ENCODE measurements around the gene OTUB1. TPM values are rescaled to one million over a fixed set of nuclear protein-coding genes. Genes with fewer than 3 reads are reported as not detected.

OTUB1 gene
- total and polyA plus RNA-seq, 2 of the 4 experiments (the other 2 are of a cell fraction): 69.0 to 168 TPM

DNA sequence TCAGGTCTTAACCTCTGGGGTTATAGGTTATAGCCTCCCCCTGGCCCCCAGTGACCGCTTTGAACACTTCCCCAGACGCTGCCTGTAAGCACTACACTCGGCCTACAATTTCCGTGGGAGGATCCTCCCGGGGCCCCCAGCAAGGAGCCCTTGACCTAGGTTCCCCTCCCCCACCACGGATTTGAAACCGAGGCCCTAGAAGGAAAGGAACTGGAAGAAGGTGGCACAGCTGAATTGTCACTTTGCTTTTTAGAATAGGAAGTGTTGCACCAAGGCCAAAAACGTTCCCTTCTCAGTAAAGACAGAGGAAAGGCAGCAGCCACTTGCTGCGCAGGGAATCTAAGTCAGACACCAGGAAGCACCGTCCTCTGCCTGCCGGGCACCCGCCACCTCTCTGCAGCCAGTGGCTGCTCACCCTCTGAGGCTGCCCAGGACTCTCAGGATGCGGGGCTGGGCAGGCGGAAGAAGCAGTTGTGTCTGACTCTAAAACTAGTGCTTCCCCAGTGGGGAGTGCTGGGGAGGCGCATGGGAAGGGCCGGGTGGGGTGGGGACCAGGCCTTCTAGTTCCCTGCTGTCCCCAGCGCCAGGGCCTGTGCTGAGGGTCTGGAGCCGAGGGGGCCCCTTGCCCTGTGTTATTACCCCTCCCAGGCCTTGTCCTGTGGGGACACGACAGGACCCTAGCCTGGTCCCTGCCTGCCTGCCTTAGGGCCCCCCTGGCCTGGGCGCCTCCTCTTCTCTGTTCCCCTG is 41.6 kb downstream of the OTUB1 start:
- ATAC-seq (ENCODE audit: low read depth): no peak
- Histone ChIP-seq H2BK120ac (ENCODE audit: low read depth, low read length) (no peak overlapping the region), H3K4me2 (ENCODE audit: low read depth, low read length) (peak overlapping the region; percentile 44; the same call in 1 of the 2 replicates)

More for the DNA sequence above, 41.6 kb downstream of the OTUB1 start:
- dilution Hi-C loops (cut with HindIII; ENCODE audit: low sequenced_read_pairs, unreplicated experiment) (no loop called here), in situ Hi-C loops (cut with MboI; ENCODE audit: low sequenced_read_pairs) (no loop called here), intact Hi-C loops (cut with micrococcal nuclease) (no loop called here)
- H3K9ac ChIP-seq (ENCODE audit: low read depth, low read length): no peak overlapping the region
- no peak overlapping the region for H3K14ac ChIP-seq (replicated peaks; ENCODE audit: low read depth, low read length)
- peaks cover 3% of the 10 kb centered on the region; the same call in 1 of the 2 replicates for H3K9me1 ChIP-seq (ENCODE audit: insufficient read depth, low read length)
- H2BK15ac ChIP-seq (ENCODE audit: low read depth, low read length): no peak overlapping the region
- H3K36me3 ChIP-seq (ENCODE audit: control insufficient read depth, insufficient read depth, low read length): no peaks in the 10 kb centered on the region
- DNase-seq: no peak
- no peak overlapping the region for H3K4ac ChIP-seq (ENCODE audit: low read depth, low read length)
- no peak overlapping the region for H2AFZ ChIP-seq (replicated peaks; ENCODE audit: low read length, poor library complexity)
- WGBS, 2 experiments (ENCODE audit: extremely low coverage in 2 of 2, insufficient read length in 1 of 2): 86% methylated on average over 7 of the region's 20 CpGs; no CpG with 5 or more reads in 1 of the 2 experiments
- peaks cover 10% of the 10 kb centered on the region for H4K20me1 ChIP-seq (ENCODE audit: insufficient read depth, low read length)
- no peak overlapping the region for H3K27ac ChIP-seq (ENCODE audit: insufficient read depth, low read length)
- H3K56ac ChIP-seq (ENCODE audit: extremely low read depth, insufficient read depth, low read length): no peak overlapping the region
- no peak overlapping the region for H2BK20ac ChIP-seq (ENCODE audit: low read depth, low read length)
- TF ChIP-seq, protein P1, sequence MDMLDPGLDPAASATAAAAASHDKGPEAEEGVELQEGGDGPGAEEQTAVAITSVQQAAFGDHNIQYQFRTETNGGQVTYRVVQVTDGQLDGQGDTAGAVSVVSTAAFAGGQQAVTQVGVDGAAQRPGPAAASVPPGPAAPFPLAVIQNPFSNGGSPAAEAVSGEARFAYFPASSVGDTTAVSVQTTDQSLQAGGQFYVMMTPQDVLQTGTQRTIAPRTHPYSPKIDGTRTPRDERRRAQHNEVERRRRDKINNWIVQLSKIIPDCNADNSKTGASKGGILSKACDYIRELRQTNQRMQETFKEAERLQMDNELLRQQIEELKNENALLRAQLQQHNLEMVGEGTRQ (IDR thresholded peaks at IDR 0.05; ENCODE audit: low read depth, low read length): no peak
- TF ChIP-seq, protein P2, sequence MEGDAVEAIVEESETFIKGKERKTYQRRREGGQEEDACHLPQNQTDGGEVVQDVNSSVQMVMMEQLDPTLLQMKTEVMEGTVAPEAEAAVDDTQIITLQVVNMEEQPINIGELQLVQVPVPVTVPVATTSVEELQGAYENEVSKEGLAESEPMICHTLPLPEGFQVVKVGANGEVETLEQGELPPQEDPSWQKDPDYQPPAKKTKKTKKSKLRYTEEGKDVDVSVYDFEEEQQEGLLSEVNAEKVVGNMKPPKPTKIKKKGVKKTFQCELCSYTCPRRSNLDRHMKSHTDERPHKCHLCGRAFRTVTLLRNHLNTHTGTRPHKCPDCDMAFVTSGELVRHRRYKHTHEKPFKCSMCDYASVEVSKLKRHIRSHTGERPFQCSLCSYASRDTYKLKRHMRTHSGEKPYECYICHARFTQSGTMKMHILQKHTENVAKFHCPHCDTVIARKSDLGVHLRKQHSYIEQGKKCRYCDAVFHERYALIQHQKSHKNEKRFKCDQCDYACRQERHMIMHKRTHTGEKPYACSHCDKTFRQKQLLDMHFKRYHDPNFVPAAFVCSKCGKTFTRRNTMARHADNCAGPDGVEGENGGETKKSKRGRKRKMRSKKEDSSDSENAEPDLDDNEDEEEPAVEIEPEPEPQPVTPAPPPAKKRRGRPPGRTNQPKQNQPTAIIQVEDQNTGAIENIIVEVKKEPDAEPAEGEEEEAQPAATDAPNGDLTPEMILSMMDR (conservative IDR thresholded peaks at IDR 0.05; ENCODE audit: low read depth, low read length): no peak
- TF ChIP-seq RFX5 (IDR thresholded peaks at IDR 0.05; ENCODE audit: low read depth, low read length) (no peak), FOS (IDR thresholded peaks at IDR 0.05; ENCODE audit: low read depth, low read length) (no peak), SMC3 (IDR thresholded peaks at IDR 0.05; ENCODE audit: low read depth, low read length) (no peak), CHD1 (IDR thresholded peaks at IDR 0.05; ENCODE audit: low read depth, low read length) (no peak), MAZ (IDR thresholded peaks at IDR 0.05; ENCODE audit: borderline replicate concordance, low read depth, low read length) (no peak), MXI1 (IDR thresholded peaks at IDR 0.05; ENCODE audit: borderline replicate concordance, low read depth, low read length) (no peak), RCOR1 (IDR thresholded peaks at IDR 0.05; ENCODE audit: insufficient replicate concordance, low read length) (no peak), CEBPB (IDR thresholded peaks at IDR 0.05; ENCODE audit: low read depth, low read length) (no peak), NFE2L2 (IDR thresholded peaks at IDR 0.05; ENCODE audit: low read depth, low read length) (no peak), POLR2A (IDR thresholded peaks at IDR 0.05; ENCODE audit: low read depth, low read length) (no peak), MAFK (IDR thresholded peaks at IDR 0.05; ENCODE audit: low read depth, low read length) (no peak), BHLHE40 (IDR thresholded peaks at IDR 0.05; ENCODE audit: low read depth, low read length) (no peak), RAD21 (IDR thresholded peaks at IDR 0.05; ENCODE audit: low read length) (no peak)
- TF ChIP-seq, protein P3, sequence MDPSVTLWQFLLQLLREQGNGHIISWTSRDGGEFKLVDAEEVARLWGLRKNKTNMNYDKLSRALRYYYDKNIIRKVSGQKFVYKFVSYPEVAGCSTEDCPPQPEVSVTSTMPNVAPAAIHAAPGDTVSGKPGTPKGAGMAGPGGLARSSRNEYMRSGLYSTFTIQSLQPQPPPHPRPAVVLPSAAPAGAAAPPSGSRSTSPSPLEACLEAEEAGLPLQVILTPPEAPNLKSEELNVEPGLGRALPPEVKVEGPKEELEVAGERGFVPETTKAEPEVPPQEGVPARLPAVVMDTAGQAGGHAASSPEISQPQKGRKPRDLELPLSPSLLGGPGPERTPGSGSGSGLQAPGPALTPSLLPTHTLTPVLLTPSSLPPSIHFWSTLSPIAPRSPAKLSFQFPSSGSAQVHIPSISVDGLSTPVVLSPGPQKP (IDR thresholded peaks at IDR 0.05; ENCODE audit: borderline replicate concordance, low read depth, low read length): no peak
- H4K5ac ChIP-seq (ENCODE audit: low read depth, low read length): no peak overlapping the region
- no peak overlapping the region for H3K23ac ChIP-seq (ENCODE audit: low read depth, low read length)
- H2AK5ac ChIP-seq (ENCODE audit: low read depth, low read length): no peak overlapping the region
- H4K8ac ChIP-seq (ENCODE audit: low read depth in 2 of 2, low read length in 2 of 2): no peak overlapping the region
- H3K18ac ChIP-seq (ENCODE audit: low read depth, low read length): no peak overlapping the region
- no TSS peak for BruUV-seq (replicated peaks)
- ChIA-PET POLR2A (ENCODE audit: unreplicated experiment) (no interaction called here), CTCF (no interaction called here)
- H3K79me1 ChIP-seq (ENCODE audit: low read depth in 1 of 2, low read length in 2 of 2): no peaks in the 10 kb centered on the region
- no peak overlapping the region for H2BK5ac ChIP-seq (ENCODE audit: low read depth, low read length, poor library complexity, severe bottlenecking)
- H3K9me3 ChIP-seq (ENCODE audit: control insufficient read depth, insufficient read depth, low read length): no peaks in the 10 kb centered on the region
- H3K27me3 ChIP-seq (ENCODE audit: control insufficient read depth, insufficient read depth, low read length): peaks cover 2% of the 10 kb centered on the region; the same call in 1 of the 2 replicates
- peaks cover 10% of the 10 kb centered on the region; the same call in 1 of the 2 replicates for H3K4me1 ChIP-seq (ENCODE audit: control insufficient read depth, insufficient read depth, low read length)
- no peak overlapping the region for H3K4me3 ChIP-seq (ENCODE audit: insufficient read depth, low read depth, low read length)
- H4K91ac ChIP-seq (ENCODE audit: insufficient read depth, low read depth, low read length): no peak overlapping the region
- H2AK9ac ChIP-seq (replicated peaks; ENCODE audit: low read depth, low read length, poor library complexity): no peak overlapping the region
